H1 (cell line): ENCODE measurements around the gene PKIB. TPM values are rescaled to one million over a fixed set of nuclear protein-coding genes. Genes with fewer than 3 reads are reported as not detected.

Experiments
- CTCF ChIA-PET: fragments of 300-600 bp; sonication (Branson Sonifier 250); formaldehyde crosslinking; loops from one replicate; lab custom pipeline; 2021; ENCODE audit not compliant: partially characterized antibody; lab: Charles Lee
- POLR2A ChIA-PET: fragments of 300-600 bp; sonication (Branson Sonifier 250); formaldehyde crosslinking; loops from one replicate; lab custom pipeline; 2021; ENCODE audit warnings: inconsistent platforms; ENCODE audit not compliant: partially characterized antibody; lab: Charles Lee
- DNase-seq, 2 experiments: peaks; one replicate each; pipeline versions ENCODE4 v3.0.0 to v3.0.0-alpha.2; 2010 to 2022; ENCODE audit warnings: low spot score in 2 of 2, low read depth in 1 of 2, mixed read lengths in 1 of 2
- FAIRE-seq: peaks from 2 replicates; lab custom pipeline; 2011; peaks lifted over from hg19 to GRCh38; lab: Jason Lieb, UNC
- H2AFZ ChIP-seq: 2 replicates; pipeline ENCODE4 v1.8.1; 2012; ENCODE audit warnings: low read length, inconsistent platforms
- H2AK5ac ChIP-seq: 2 replicates; pipeline ENCODE4 v1.6.1; 2013; ENCODE audit warnings: low read depth, low read length
- H2BK120ac ChIP-seq: replicated peaks from 2 replicates; pipeline ENCODE3; 2013; ENCODE audit warnings: low read depth, low read length, inconsistent platforms
- H2BK12ac ChIP-seq: 2 replicates; pipeline ENCODE4 v1.6.1; 2013; ENCODE audit warnings: low read depth, low read length
- H2BK15ac ChIP-seq: 2 replicates; pipeline ENCODE4 v1.6.1; 2013; ENCODE audit warnings: low read length
- H2BK20ac ChIP-seq: 2 replicates; pipeline ENCODE4 v1.6.1; 2013; ENCODE audit warnings: low read length
- H2BK5ac ChIP-seq: 2 replicates; pipeline ENCODE4 v1.6.1; 2013; ENCODE audit warnings: low read depth, low read length
- H3K14ac ChIP-seq: 2 replicates; pipeline ENCODE4 v1.6.1; 2013; ENCODE audit warnings: inconsistent platforms; ENCODE audit not compliant: insufficient read length
- H3K18ac ChIP-seq: 2 replicates; pipeline ENCODE4 v1.6.1; 2013; ENCODE audit warnings: low read length; ENCODE audit errors: extremely low read depth
- H3K23ac ChIP-seq: 2 replicates; pipeline ENCODE4 v1.6.1; 2013; ENCODE audit warnings: inconsistent platforms; ENCODE audit not compliant: insufficient read length
- H3K23me2 ChIP-seq: 2 replicates; pipeline ENCODE4 v1.6.1; 2013; ENCODE audit warnings: low read depth, low read length
- H3K27ac ChIP-seq: 2 replicates; pipeline ENCODE4 v1.6.1; 2011; ENCODE audit warnings: low read depth, low read length, inconsistent platforms
- H3K27me3 ChIP-seq, 4 experiments: replicated peaks in 1 of 4; 1 replicate in 1 of 4; 2 replicates in 3 of 4; pipeline versions ENCODE4 v1.6.1 to v1.8.1; 2011 to 2013; ENCODE audit warnings: low read length in 3 of 4, mild to moderate bottlenecking in 3 of 4, inconsistent platforms in 2 of 4, mixed read lengths in 2 of 4, moderate library complexity in 1 of 4; ENCODE audit not compliant: control insufficient read depth in 3 of 4, insufficient read depth in 3 of 4; ENCODE audit errors: extremely low read depth in 1 of 4
- H3K36me3 ChIP-seq, 4 experiments: 2 replicates each; pipeline versions ENCODE4 v1.6.1 to v1.8.1; 2011 to 2013; ENCODE audit warnings: mild to moderate bottlenecking in 4 of 4, low read length in 3 of 4, moderate library complexity in 2 of 4, control low read depth in 1 of 4, inconsistent platforms in 1 of 4; ENCODE audit not compliant: insufficient read depth in 4 of 4, control insufficient read depth in 2 of 4
- H3K4ac ChIP-seq: replicated peaks from 2 replicates; pipeline ENCODE3; 2013; ENCODE audit warnings: low read length, low read depth, mixed read lengths, inconsistent platforms; ENCODE audit not compliant: insufficient read length
- H3K4me1 ChIP-seq, 4 experiments: replicated peaks in 1 of 4; 1 replicate in 1 of 4; 2 replicates in 3 of 4; pipeline versions ENCODE4 v1.6.1 to v1.8.1; 2011 to 2013; ENCODE audit warnings: low read length in 3 of 4, inconsistent platforms in 2 of 4, mixed read lengths in 1 of 4; ENCODE audit not compliant: insufficient read depth in 4 of 4, control insufficient read depth in 3 of 4
- H3K4me2 ChIP-seq, 2 experiments: 2 replicates each; pipeline versions ENCODE4 v1.6.1 to v1.8.1; 2011 to 2013; ENCODE audit warnings: low read depth in 2 of 2, low read length in 2 of 2, control low read depth in 1 of 2, inconsistent platforms in 1 of 2, mild to moderate bottlenecking in 1 of 2; ENCODE audit not compliant: insufficient read depth in 1 of 2
- H3K4me3 ChIP-seq, 4 experiments: fragments of 200-600, 300-600 bp in 1 of 4; sonication (generic), shearing (Covaris generic), sonication (Bioruptor Twin) in 1 of 4; 2 replicates each; pipeline versions ENCODE4 v1.5.1 to v1.8.1; 2011 to 2016; ENCODE audit warnings: low read length in 4 of 4, low read depth in 3 of 4, control low read depth in 2 of 4, inconsistent platforms in 2 of 4, mild to moderate bottlenecking in 2 of 4, mixed read lengths in 1 of 4, moderate library complexity in 1 of 4; ENCODE audit not compliant: insufficient read depth in 2 of 4; ENCODE audit errors: extremely low read depth in 1 of 4
- H3K56ac ChIP-seq: replicated peaks from 2 replicates; pipeline ENCODE3; 2013; ENCODE audit warnings: low read depth, mild to moderate bottlenecking, mixed read lengths, low read length, inconsistent platforms; ENCODE audit not compliant: insufficient read length
- H3K79me1 ChIP-seq: 2 replicates; pipeline ENCODE4 v1.6.1; 2013; ENCODE audit warnings: low read depth, low read length, control low read depth
- H3K79me2 ChIP-seq, 2 experiments: 2 replicates each; pipeline versions ENCODE4 v1.6.1 to v1.8.1; 2012 to 2013; ENCODE audit warnings: low read length in 2 of 2, mild to moderate bottlenecking in 2 of 2, inconsistent platforms in 1 of 2; ENCODE audit not compliant: insufficient read depth in 2 of 2, control insufficient read depth in 1 of 2
- H3K9ac ChIP-seq, 4 experiments: replicated peaks in 1 of 4; 1 replicate in 1 of 4; 2 replicates in 3 of 4; pipeline versions ENCODE4 v1.6.1 to v1.8.1; 2011 to 2013; ENCODE audit warnings: low read depth in 3 of 4, low read length in 3 of 4, control low read depth in 2 of 4, mild to moderate bottlenecking in 2 of 4, moderate library complexity in 2 of 4, inconsistent platforms in 1 of 4; ENCODE audit errors: extremely low read depth in 1 of 4
- H3K9me3 ChIP-seq, 2 experiments: 2 replicates each; pipeline versions ENCODE4 v1.6.1 to v1.8.1; 2012 to 2013; ENCODE audit warnings: mild to moderate bottlenecking in 2 of 2, moderate library complexity in 2 of 2, control low read depth in 1 of 2, inconsistent platforms in 1 of 2, low read depth in 1 of 2, low read length in 1 of 2, mixed read lengths in 1 of 2; ENCODE audit not compliant: insufficient read depth in 2 of 2
- H4K20me1 ChIP-seq, 2 experiments: replicated peaks in 1 of 2; 2 replicates each; pipeline versions ENCODE3 to v1.8.1; 2011 to 2013; ENCODE audit warnings: inconsistent platforms in 2 of 2, low read length in 2 of 2, mild to moderate bottlenecking in 1 of 2; ENCODE audit not compliant: insufficient read depth in 2 of 2, control insufficient read depth in 1 of 2
- H4K5ac ChIP-seq: 2 replicates; pipeline ENCODE4 v1.6.1; 2013; ENCODE audit warnings: low read length, low read depth, mixed read lengths, inconsistent platforms; ENCODE audit not compliant: insufficient read length
- H4K8ac ChIP-seq: 2 replicates; pipeline ENCODE4 v1.8.0; 2013; ENCODE audit warnings: mild to moderate bottlenecking, moderate library complexity, low read length, inconsistent platforms; ENCODE audit not compliant: insufficient read depth; ENCODE audit errors: extremely low read depth
- H4K91ac ChIP-seq: replicated peaks from 2 replicates; pipeline ENCODE3; 2013; ENCODE audit warnings: low read length, mixed read lengths, inconsistent platforms; ENCODE audit not compliant: insufficient read length
- KDM1A ChIP-seq: fragments of 200-600, 300-600 bp; sonication (generic); IDR thresholded peaks from 2 replicates; pipeline ENCODE4 v1.7.1; 2016; ENCODE audit warnings: mild to moderate bottlenecking, low read length, borderline replicate concordance
- KDM4A ChIP-seq: IDR thresholded peaks from one replicate; pipeline ENCODE4 v1.7.1; 2012; ENCODE audit warnings: low read depth, mild to moderate bottlenecking, moderate library complexity, low read length, inconsistent platforms; ENCODE audit not compliant: severe bottlenecking
- NANOG ChIP-seq: IDR thresholded peaks from 2 replicates; pipeline ENCODE4 v1.6.1; 2011; ENCODE audit warnings: low read length, low read depth, mild to moderate bottlenecking, inconsistent platforms; ENCODE audit not compliant: insufficient read depth, poor library complexity, severe bottlenecking
- NRF1 ChIP-seq: IDR thresholded peaks from 2 replicates; pipeline ENCODE4 v1.6.1; 2011; ENCODE audit warnings: mild to moderate bottlenecking, low read depth, low read length, improper control_type of control experiment
- POLR2A ChIP-seq, 2 experiments: IDR thresholded peaks; 1 replicate in 1 of 2; 2 replicates in 1 of 2; pipeline ENCODE4 v1.6.1; 2011; ENCODE audit warnings: low read depth in 2 of 2, low read length in 2 of 2, mild to moderate bottlenecking in 2 of 2; ENCODE audit errors: control extremely low read depth in 1 of 2
- POLR2AphosphoS5 ChIP-seq: IDR thresholded peaks from 2 replicates; pipeline ENCODE4 v1.6.1; 2011; ENCODE audit warnings: low read depth, low read length
- RAD21 ChIP-seq, 2 experiments: IDR thresholded peaks in 1 of 2; conservative IDR thresholded peaks in 1 of 2; 2 replicates each; pipeline ENCODE4 v1.6.1; 2011; ENCODE audit warnings: low read depth in 2 of 2, low read length in 2 of 2, improper control_type of control experiment in 1 of 2, inconsistent platforms in 1 of 2, mild to moderate bottlenecking in 1 of 2, moderate library complexity in 1 of 2
- SIRT6 ChIP-seq: IDR thresholded peaks from one replicate; pipeline ENCODE4 v1.7.1; 2012; ENCODE audit warnings: low read length, inconsistent platforms
- SRF ChIP-seq: IDR thresholded peaks from 2 replicates; pipeline ENCODE4 v1.6.1; 2011; ENCODE audit warnings: mild to moderate bottlenecking, low read depth, low read length, moderate library complexity
- YY1 ChIP-seq: IDR thresholded peaks from 2 replicates; pipeline ENCODE4 v1.6.1; 2011; ENCODE audit warnings: low read depth, mild to moderate bottlenecking, low read length
- polyA plus RNA-seq, 7 experiments: library from polyadenylated mRNA; depleted of rRNA in 3 of 7; stranded (reverse) in 5 of 7; unstranded in 2 of 7; fragments of >200 nt in 5 of 7; fragments of 200-250 nt in 2 of 7; gene quantifications; 1 replicate in 5 of 7; 2 replicates in 1 of 7; 4 replicates in 1 of 7; pipeline versions ENCODE4 v1.2.1 to v1.2.3, GENCODE V29; 2011 to 2013; ENCODE audit warnings: missing spikeins in 2 of 7, mixed read lengths in 2 of 7
- total RNA-seq: library from RNA; stranded (reverse); fragmentation: NEBNext Ultra II Directional; extraction: Animal tissue kit (Norgen Biotek cat#: 25700); gene quantifications from 2 replicates; pipeline ENCODE4 v1.2.1, GENCODE V29; 2021
- TF ChIP-seq, protein P1 (sequence below): IDR thresholded peaks from 2 replicates; pipeline ENCODE4 v1.6.1; 2011; ENCODE audit warnings: low read length, improper control_type of control experiment
- TF ChIP-seq, protein P2 (sequence below): IDR thresholded peaks from 2 replicates; pipeline ENCODE4 v1.6.1; 2012; ENCODE audit warnings: inconsistent platforms

PKIB gene
- total and polyA plus RNA-seq, 2 of the 8 experiments (the other 6 are each of a cell fraction or from before 2014, with no cell fraction given) = 13.5 to 73.3 TPM

DNA sequence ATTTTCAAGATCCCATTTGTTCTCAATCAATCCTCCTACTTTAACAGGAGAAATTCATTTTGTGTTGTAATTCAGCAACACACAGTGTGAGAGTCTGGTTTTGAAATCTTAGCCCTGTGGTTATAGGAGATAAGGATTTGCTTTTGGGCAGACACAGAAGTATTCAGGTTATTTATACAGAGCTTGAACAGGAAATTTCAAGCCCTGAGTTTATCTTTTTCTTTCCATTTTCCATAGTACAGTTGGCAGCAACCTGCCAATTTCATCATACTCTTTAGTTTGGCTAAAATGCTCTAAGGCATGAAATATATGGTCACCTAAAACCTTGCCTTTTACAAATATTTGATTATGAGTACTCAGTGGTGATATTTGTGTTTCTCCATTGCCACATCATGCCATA is 41.4 kb downstream of the PKIB start:
- Histone ChIP-seq H3K9me3 (no peaks in the 10 kb centered on the region), H4K20me1 (no peaks in the 10 kb centered on the region), H3K23me2 (no peaks in the 10 kb centered on the region), H3K27ac (no peak overlapping the region), H3K14ac (no peak overlapping the region), H3K27me3 (no peaks in the 10 kb centered on the region), H3K36me3 (no peaks in the 10 kb centered on the region; a peak in 1 of 8 replicates), H3K4me1 (no peaks in the 10 kb centered on the region), H3K9ac (no peak overlapping the region), H4K8ac (no peak overlapping the region), H2BK5ac (no peak overlapping the region), H2BK120ac (no peak overlapping the region), H2AK5ac (no peak overlapping the region), H3K18ac (no peak overlapping the region), H3K79me2 (no peaks in the 10 kb centered on the region), H3K79me1 (no peaks in the 10 kb centered on the region), H2BK15ac (no peak overlapping the region), H3K23ac (no peak overlapping the region), H2BK12ac (no peak overlapping the region), H3K56ac (no peak overlapping the region), H4K5ac (no peak overlapping the region), H2AFZ (no peak overlapping the region), H2BK20ac (no peak overlapping the region), H3K4ac (no peak overlapping the region), H3K4me2 (no peak overlapping the region), H3K4me3 (no peak overlapping the region), H4K91ac (no peak overlapping the region)
- ChIA-PET CTCF (interaction anchor here (0.6 to 0.7 kb wide), 2 partner anchors 10 to 123 kb away, joined by 3 to 5 read pairs; no protein-coding TSS in a partner anchor), POLR2A (no interaction called here)
- DNase-seq = no peak
- TF ChIP-seq YY1 (no peak), KDM4A (no peak), RAD21 (IDR thresholded peaks at IDR 0.05 in 1 of 2, conservative IDR thresholded peaks at IDR 0.05 in 1 of 2; ENCODE audit: low read depth in 2 of 2, low read length in 2 of 2) (no peak), NRF1 (no peak), KDM1A (no peak), SIRT6 (no peak), NANOG (no peak), POLR2AphosphoS5 (no peak), POLR2A (IDR thresholded peaks at IDR 0.05; ENCODE audit: control extremely low read depth in 1 of 2, low read depth in 2 of 2, low read length in 2 of 2) (no peak), SRF (no peak)
- TF ChIP-seq, protein P1, sequence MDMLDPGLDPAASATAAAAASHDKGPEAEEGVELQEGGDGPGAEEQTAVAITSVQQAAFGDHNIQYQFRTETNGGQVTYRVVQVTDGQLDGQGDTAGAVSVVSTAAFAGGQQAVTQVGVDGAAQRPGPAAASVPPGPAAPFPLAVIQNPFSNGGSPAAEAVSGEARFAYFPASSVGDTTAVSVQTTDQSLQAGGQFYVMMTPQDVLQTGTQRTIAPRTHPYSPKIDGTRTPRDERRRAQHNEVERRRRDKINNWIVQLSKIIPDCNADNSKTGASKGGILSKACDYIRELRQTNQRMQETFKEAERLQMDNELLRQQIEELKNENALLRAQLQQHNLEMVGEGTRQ = no peak
- TF ChIP-seq, protein P2, sequence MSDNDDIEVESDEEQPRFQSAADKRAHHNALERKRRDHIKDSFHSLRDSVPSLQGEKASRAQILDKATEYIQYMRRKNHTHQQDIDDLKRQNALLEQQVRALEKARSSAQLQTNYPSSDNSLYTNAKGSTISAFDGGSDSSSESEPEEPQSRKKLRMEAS = no peak
- no peak for FAIRE-seq
